Esophagus muscularis mucosa (tissue), 4 donors: ENCODE results near the gene DMWD. TPM values are rescaled to one million over a fixed set of nuclear protein-coding genes. Genes with fewer than 3 reads are reported as not detected.

Source experiments
- DNase-seq: peaks from one replicate; pipeline ENCODE4 v3.0.0-alpha.2; 2017; ENCODE audit errors: extremely low spot score
- H3K27ac ChIP-seq, 4 donors: fragments of 200-600 bp; sonication (generic); replicated peaks in 1 of 4; 1 replicate in 3 of 4; 2 replicates in 1 of 4; pipeline ENCODE4 v1.5.1; 2016 to 2019; ENCODE audit warnings: mild to moderate bottlenecking in 1 of 4
- H3K27me3 ChIP-seq, 4 donors: fragments of 200-600 bp; sonication (generic); one replicate each; pipeline versions ENCODE4 v1.5.1 to v1.6.0; 2016 to 2019
- H3K36me3 ChIP-seq, 4 donors: fragments of 200-600 bp; sonication (generic); one replicate each; pipeline ENCODE4 v1.5.1; 2016 to 2019
- H3K4me1 ChIP-seq, 4 donors: fragments of 200-600 bp; sonication (generic); one replicate each; pipeline ENCODE4 v1.5.1; 2016 to 2019
- H3K4me3 ChIP-seq, 4 donors: fragments of 200-600 bp; sonication (generic); 1 replicate in 2 of 4; 2 replicates in 2 of 4; pipeline ENCODE4 v1.5.1; 2016 to 2019; ENCODE audit warnings: mild to moderate bottlenecking in 4 of 4, moderate library complexity in 1 of 4
- H3K9me3 ChIP-seq, 4 donors: fragments of 200-600 bp; sonication (generic); 1 replicate in 3 of 4; 2 replicates in 1 of 4; pipeline ENCODE4 v1.5.1; 2016 to 2019
- CTCF ChIP-seq, 3 experiments: fragments of 200-600 bp in 2 of 3; fragments of 450-650 bp in 1 of 3; sonication (generic) in 2 of 3; IDR thresholded peaks; one replicate each; pipeline ENCODE4 v1.5.1; 2017 to 2019; ENCODE audit warnings: antibody characterized with exemption in 3 of 3, mild to moderate bottlenecking in 2 of 3, moderate library complexity in 1 of 3
- EP300 ChIP-seq: sonication (generic); formaldehyde crosslinking; IDR thresholded peaks from one replicate; pipeline ENCODE4 v1.6.1; 2017; ENCODE audit warnings: antibody characterized with exemption
- POLR2A ChIP-seq: fragments of 450-650 bp; IDR thresholded peaks from one replicate; pipeline ENCODE4 v1.6.1; 2017; ENCODE audit warnings: antibody characterized with exemption, moderate library complexity, mild to moderate bottlenecking, low read depth
- POLR2AphosphoS5 ChIP-seq, 2 donors: sonication (generic); formaldehyde crosslinking; IDR thresholded peaks; one replicate each; pipeline ENCODE4 v1.6.1; 2017; ENCODE audit warnings: antibody characterized with exemption in 2 of 2
- WGBS: methylation state at CpG from one replicate; pipeline ENCODE4 v1.1.5; 2018; 5-methylcytosine and 5-hydroxymethylcytosine counted together
- intact Hi-C: fragments of 100-400 bp; cut with DNase I; formaldehyde crosslinking; loops from one replicate; pipeline ENCODE4 v1.15.1; 2023
- total RNA-seq, 4 donors: library from RNA; depleted of rRNA; stranded (reverse); fragments of >200 nt; gene quantifications; one replicate each; pipeline versions ENCODE4 v1.1.0 to v1.2.1, GENCODE V29; 2016

Gene DMWD
- total RNA-seq, 4 donors from 2014 or later = 56.0 to 88.7 (median 63.3) TPM

- 20% methylated on average over 4 of the region's 4 CpGs for whole genome bisulfite sequencing
- TF ChIP-seq EP300 (no peak), POLR2AphosphoS5 (IDR thresholded peaks at IDR 0.05) (no peak), CTCF (IDR thresholded peaks at IDR 0.05) (no peak), POLR2A (no peak)
- Histone ChIP-seq H3K36me3 (peaks cover 24 to 39% (median 33%) of the 10 kb centered on the region in 4 donors), H3K9me3 (no peaks in the 10 kb centered on the region), H3K27ac (peak overlapping the region; percentile 94 to 97 (median 95)), H3K4me1 (peaks cover 51 to 78% (median 74%) of the 10 kb centered on the region in 4 donors), H3K4me3 (peak overlapping the region; percentile 61 to 82 (median 78)), H3K27me3 (no peaks in the 10 kb centered on the region)
- intact Hi-C loops = no loop called here
- no peak for DNase-seq
Measured at GRCh38 chr19:45780146-45780447, 12.5 kb downstream of the DMWD start.

GRCh38 chr19:45779231-45780145 lies 13.2 kb downstream of the DMWD start:
- Histone ChIP-seq H3K27me3 (no peaks in the 10 kb centered on the region), H3K4me1 (peaks cover 45 to 72% (median 68%) of the 10 kb centered on the region in 4 donors), H3K4me3 (peak overlapping the region; percentile 61 to 82 (median 78)), H3K36me3 (peaks cover 30 to 41% (median 38%) of the 10 kb centered on the region in 4 donors), H3K27ac (peak overlapping the region; percentile 94 to 97 (median 95)), H3K9me3 (no peaks in the 10 kb centered on the region)
- WGBS = 10% methylated on average over 47 of the region's 48 CpGs
- intact Hi-C loops = no loop called here
- TF ChIP-seq EP300 (no peak), POLR2A (no peak), POLR2AphosphoS5 (IDR thresholded peaks at IDR 0.05) (peak; percentile 47 to 80), CTCF (IDR thresholded peaks at IDR 0.05) (peak; percentile 53 to 82 (median 78))
- peak; percentile 98 for DNase-seq

- no peaks in the 10 kb centered on the region for H3K27me3 ChIP-seq
- no peaks in the 10 kb centered on the region for H3K9me3 ChIP-seq
- peak overlapping the region; percentile 94 to 97 (median 95) for H3K27ac ChIP-seq
- H3K4me1 ChIP-seq = peaks cover 31 to 59% (median 55%) of the 10 kb centered on the region in 4 donors
- DNase-seq = no peak
- H3K4me3 ChIP-seq = no peak overlapping the region
- intact Hi-C loops = no loop called here
- 81% methylated on average over 24 of the region's 28 CpGs for WGBS
- no peak for TF ChIP-seq POLR2AphosphoS5 (IDR thresholded peaks at IDR 0.05)
- TF ChIP-seq EP300 = no peak
- no peak for TF ChIP-seq CTCF (IDR thresholded peaks at IDR 0.05)
- no peak for TF ChIP-seq POLR2A
- peaks cover 33 to 50% (median 45%) of the 10 kb centered on the region in 4 donors for H3K36me3 ChIP-seq
Measured at GRCh38 chr19:45778010-45778661, 14.5 kb downstream of the DMWD start.

- Histone ChIP-seq H3K4me3 (no peak overlapping the region), H3K36me3 (peaks cover 33 to 57% (median 48%) of the 10 kb centered on the region in 4 donors), H3K27ac (peak overlapping the region in 3 of 4 donors; percentile 94 to 97 (median 96)), H3K27me3 (no peaks in the 10 kb centered on the region), H3K9me3 (no peaks in the 10 kb centered on the region), H3K4me1 (peaks cover 28 to 59% (median 52%) of the 10 kb centered on the region in 4 donors)
- intact Hi-C loops = no loop called here
- DNase-seq = no peak
- 86% methylated on average over 19 of the region's 34 CpGs for WGBS
- TF ChIP-seq POLR2AphosphoS5 (IDR thresholded peaks at IDR 0.05) (no peak), POLR2A (no peak), CTCF (IDR thresholded peaks at IDR 0.05) (no peak), EP300 (no peak)
Measured at GRCh38 chr19:45777395-45777961, 15.2 kb downstream of the DMWD start.
